Fibroblast of the conjunctiva (primary cell): ENCODE measurements around the gene DGAT2L6.

Source experiments
- DNase-seq: peaks from one replicate; pipeline ENCODE4 v3.0.0-alpha.2; 2010; ENCODE audit warnings: low read depth

DGAT2L6 gene

GRCh38 chrX:70176938-70177533, at the start of gene DGAT2L6:
Gene DGAT2L6 (plus strand): TSS chrX:70177483. CDS start chrX:70177583, 100 bp downstream.
- no peak for DNase-seq

GRCh38 chrX:70128071-70128470, 49.2 kb upstream of the DGAT2L6 start:
- no peak for DNase-seq

GRCh38 chrX:70129816-70130215, 47.5 kb upstream of the DGAT2L6 start:
- no peak for DNase-seq

GRCh38 chrX:70132224-70132623, 45.1 kb upstream of the DGAT2L6 start:
- no peak for DNase-seq

- no peak for DNase-seq
These were observed 44.4 kb upstream of the DGAT2L6 start for GRCh38 chrX:70132877-70133302.

- DNase-seq, result peak; percentile 76
These were observed 43.8 kb upstream of the DGAT2L6 start, which contains the start of gene IGBP1 for GRCh38 chrX:70133303-70134115. Gene IGBP1 (plus strand): TSS chrX:70133447. CDS start chrX:70133948, 501 bp downstream.

- DNase-seq, result no peak
These were observed 43.2 kb upstream of the DGAT2L6 start for GRCh38 chrX:70134116-70134477.

GRCh38 chrX:70138622-70139021, 38.7 kb upstream of the DGAT2L6 start:
- DNase-seq, result no peak

GRCh38 chrX:70139736-70140135, 37.5 kb upstream of the DGAT2L6 start:
- no peak for DNase-seq

- DNase-seq, result no peak
These were observed 35.9 kb upstream of the DGAT2L6 start for GRCh38 chrX:70141373-70141772.

GRCh38 chrX:70166601-70167590, 10.4 kb upstream of the DGAT2L6 start:
- peak; percentile 31 for DNase-seq

- DNase-seq, result peak; percentile 30
These were observed 8.8 kb upstream of the DGAT2L6 start for GRCh38 chrX:70168238-70169188.

GRCh38 chrX:70169281-70169680, 8.0 kb upstream of the DGAT2L6 start:
- no peak for DNase-seq

GRCh38 chrX:70171624-70172023, 5.7 kb upstream of the DGAT2L6 start:
- no peak for DNase-seq

GRCh38 chrX:70172221-70172620, 5.1 kb upstream of the DGAT2L6 start:
- no peak for DNase-seq

GRCh38 chrX:70172964-70173363, 4.3 kb upstream of the DGAT2L6 start:
- DNase-seq, result no peak

- peak; percentile 9 for DNase-seq
These were observed 2.5 kb upstream of the DGAT2L6 start for GRCh38 chrX:70174754-70175153.

GRCh38 chrX:70175338-70175737, 1.9 kb upstream of the DGAT2L6 start:
- no peak for DNase-seq

GRCh38 chrX:70183091-70183490, 5.8 kb downstream of the DGAT2L6 start:
- DNase-seq, result no peak

- no peak for DNase-seq
These were observed 12.9 kb downstream of the DGAT2L6 start for GRCh38 chrX:70190225-70190624.
